H9 (cell line): Measurements from ENCODE around the gene MMD. TPM values are rescaled to one million over a fixed set of nuclear protein-coding genes. Genes with fewer than 3 reads are reported as not detected.

Source experiments
- DNase-seq: peaks from one replicate; pipeline ENCODE4 v3.0.0-alpha.2; 2017
- H2AFZ ChIP-seq: one replicate; pipeline ENCODE4 v1.6.1; 2013; ENCODE audit warnings: mild to moderate bottlenecking, low read length, control low read depth, moderate library complexity
- H2AK5ac ChIP-seq: 2 replicates; pipeline ENCODE4 v1.6.1; 2013; ENCODE audit warnings: low read length, control low read depth, mixed read lengths; ENCODE audit not compliant: insufficient read length
- H2BK120ac ChIP-seq: one replicate; pipeline ENCODE4 v1.6.1; 2013; ENCODE audit warnings: low read depth, mild to moderate bottlenecking, low read length, control low read depth, inconsistent platforms; ENCODE audit not compliant: poor library complexity, severe bottlenecking
- H2BK12ac ChIP-seq: 2 replicates; pipeline ENCODE4 v1.6.1; 2013; ENCODE audit warnings: low read length, control low read depth, mixed read lengths, low read depth; ENCODE audit not compliant: insufficient read length
- H2BK15ac ChIP-seq: 2 replicates; pipeline ENCODE4 v1.6.1; 2013; ENCODE audit warnings: low read depth, low read length, control low read depth
- H2BK20ac ChIP-seq: one replicate; pipeline ENCODE4 v1.6.1; 2013; ENCODE audit warnings: low read depth, mild to moderate bottlenecking, low read length, control low read depth, inconsistent platforms; ENCODE audit not compliant: poor library complexity, severe bottlenecking
- H2BK5ac ChIP-seq: 2 replicates; pipeline ENCODE4 v1.6.1; 2013; ENCODE audit warnings: low read length, control low read depth, mixed read lengths; ENCODE audit not compliant: insufficient read length
- H3K14ac ChIP-seq: 2 replicates; pipeline ENCODE4 v1.6.1; 2013; ENCODE audit warnings: low read length, control low read depth; ENCODE audit not compliant: insufficient read depth
- H3K18ac ChIP-seq: 2 replicates; pipeline ENCODE4 v1.6.1; 2013; ENCODE audit warnings: low read depth, mild to moderate bottlenecking, mixed read lengths, low read length, control low read depth; ENCODE audit not compliant: insufficient read length
- H3K23ac ChIP-seq: 2 replicates; pipeline ENCODE4 v1.6.1; 2013; ENCODE audit warnings: low read length, control low read depth, mixed read lengths, low read depth; ENCODE audit not compliant: insufficient read length
- H3K23me2 ChIP-seq: 2 replicates; pipeline ENCODE4 v1.6.1; 2013; ENCODE audit warnings: low read depth, mild to moderate bottlenecking, mixed read lengths, low read length, control low read depth; ENCODE audit not compliant: insufficient read length, poor library complexity, severe bottlenecking
- H3K27ac ChIP-seq: 2 replicates; pipeline ENCODE4 v1.5.1; 2013; ENCODE audit warnings: low read length, control low read depth, mixed read lengths, low read depth; ENCODE audit not compliant: insufficient read length
- H3K27me3 ChIP-seq: 2 replicates; pipeline ENCODE4 v1.6.1; 2013; ENCODE audit warnings: low read length, control low read depth, inconsistent platforms; ENCODE audit not compliant: insufficient read depth
- H3K4ac ChIP-seq: 2 replicates; pipeline ENCODE4 v1.6.1; 2013; ENCODE audit warnings: low read depth, mild to moderate bottlenecking, control low read depth, inconsistent platforms, low read length, moderate library complexity
- H3K4me1 ChIP-seq: 2 replicates; pipeline ENCODE4 v1.6.1; 2013; ENCODE audit warnings: low read length, control low read depth, inconsistent platforms; ENCODE audit not compliant: insufficient read depth
- H3K4me2 ChIP-seq: 2 replicates; pipeline ENCODE4 v1.6.1; 2013; ENCODE audit warnings: low read length, control low read depth, mixed read lengths; ENCODE audit not compliant: insufficient read length, insufficient read depth
- H3K56ac ChIP-seq: 2 replicates; pipeline ENCODE4 v1.6.1; 2013; ENCODE audit warnings: low read depth, mild to moderate bottlenecking, mixed read lengths, low read length, control low read depth; ENCODE audit not compliant: insufficient read length
- H3K79me1 ChIP-seq: 2 replicates; pipeline ENCODE4 v1.6.1; 2013; ENCODE audit warnings: low read depth, mild to moderate bottlenecking, moderate library complexity, low read length, control low read depth, inconsistent platforms; ENCODE audit not compliant: insufficient read depth, poor library complexity, severe bottlenecking
- H3K79me2 ChIP-seq: 2 replicates; pipeline ENCODE4 v1.6.1; 2013; ENCODE audit warnings: low read length, control low read depth, inconsistent platforms; ENCODE audit not compliant: insufficient read depth
- H3K9ac ChIP-seq: 2 replicates; pipeline ENCODE4 v1.6.1; 2013; ENCODE audit warnings: low read length, control low read depth, mixed read lengths; ENCODE audit not compliant: insufficient read length; ENCODE audit errors: extremely low read depth
- H3K9me3 ChIP-seq: one replicate; pipeline ENCODE4 v1.6.1; 2013; ENCODE audit warnings: low read depth, low read length, inconsistent platforms; ENCODE audit not compliant: control insufficient read depth
- H3T11ph ChIP-seq: one replicate; pipeline ENCODE4 v1.6.1; 2013; ENCODE audit warnings: mild to moderate bottlenecking, low read length, control low read depth, inconsistent platforms
- H4K20me1 ChIP-seq: one replicate; pipeline ENCODE4 v1.6.1; 2013; ENCODE audit not compliant: control insufficient read depth, insufficient read length, insufficient read depth
- H4K5ac ChIP-seq: 2 replicates; pipeline ENCODE4 v1.6.1; 2013; ENCODE audit warnings: low read depth, mild to moderate bottlenecking, mixed read lengths, low read length, control low read depth; ENCODE audit not compliant: insufficient read length
- H4K8ac ChIP-seq: replicated peaks from 2 replicates; pipeline ENCODE4 v1.6.1; 2013; ENCODE audit warnings: low read length, control low read depth, mixed read lengths, low read depth; ENCODE audit not compliant: insufficient read length
- H4K91ac ChIP-seq: 2 replicates; pipeline ENCODE4 v1.6.1; 2013; ENCODE audit warnings: low read depth, mild to moderate bottlenecking, moderate library complexity, mixed read lengths, low read length, control low read depth; ENCODE audit not compliant: insufficient read length
- H3K27ac Mint-ChIP-seq, 3 experiments: 2 replicates in 2 of 3; 3 replicates in 1 of 3; pipeline ENCODE4 v1.8.0; 2020 to 2021; ENCODE audit warnings: mixed read lengths in 3 of 3, mild to moderate bottlenecking in 1 of 3, moderate library complexity in 1 of 3
- H3K27me3 Mint-ChIP-seq: 2 replicates; pipeline ENCODE4 v1.8.0; 2021; ENCODE audit warnings: low read depth, mild to moderate bottlenecking, moderate library complexity, mixed read lengths
- H3K36me3 Mint-ChIP-seq, 3 experiments: 2 replicates in 2 of 3; 3 replicates in 1 of 3; pipeline ENCODE4 v1.8.0; 2020 to 2021; ENCODE audit warnings: low read depth in 3 of 3, mixed read lengths in 3 of 3; ENCODE audit not compliant: insufficient read depth in 1 of 3
- H3K4me1 Mint-ChIP-seq, 2 experiments: 2 replicates each; pipeline ENCODE4 v1.8.0; 2020; ENCODE audit warnings: mixed read lengths in 2 of 2
- H3K4me3 Mint-ChIP-seq, 2 experiments: 2 replicates in 1 of 2; 3 replicates in 1 of 2; pipeline ENCODE4 v1.8.0; 2020 to 2021; ENCODE audit warnings: mild to moderate bottlenecking in 2 of 2, mixed read lengths in 2 of 2, moderate library complexity in 1 of 2
- H3K9me3 Mint-ChIP-seq, 2 experiments: 2 replicates in 1 of 2; 3 replicates in 1 of 2; pipeline ENCODE4 v1.8.0; 2020; ENCODE audit warnings: mild to moderate bottlenecking in 2 of 2, mixed read lengths in 2 of 2, moderate library complexity in 1 of 2
- WGBS: extraction: QIAGEN DNeasy Blood & Tissue Kit; methylation state at CpG from one replicate; pipeline ENCODE4 v1.1.7; 2013; ENCODE audit warnings: missing lambda C conversion rate, low lambda C conversion rate, mixed read lengths; ENCODE audit not compliant: insufficient read length; ENCODE audit errors: extremely low coverage; 5-methylcytosine and 5-hydroxymethylcytosine counted together
- total RNA-seq: library from RNA; stranded (reverse); gene quantifications from 2 replicates; pipeline ENCODE4 v1.2.1, GENCODE V29; 2021
- TF ChIP-seq, protein P1 (sequence below): fragments of 200-600 bp; sonication (generic); conservative IDR thresholded peaks from 3 replicates; pipeline ENCODE4 v1.8.0; 2021; ENCODE audit warnings: antibody characterized with exemption, mild to moderate bottlenecking

MMD gene
- total RNA-seq, 1 experiment from 2014 or later: 24.0 TPM

- H2BK120ac ChIP-seq: no peak overlapping the region
- H3K4me1 ChIP-seq: no peaks in the 10 kb centered on the region; the same call in 1 of the 2 replicates
- H4K91ac ChIP-seq: no peak overlapping the region
- H3K9me3 ChIP-seq: no peaks in the 10 kb centered on the region
- no peak overlapping the region for H2BK20ac ChIP-seq
- H3K27me3 ChIP-seq: no peaks in the 10 kb centered on the region
- no peaks in the 10 kb centered on the region for H4K20me1 ChIP-seq
- no peak overlapping the region for H3K9ac ChIP-seq
- no peak overlapping the region for H4K5ac ChIP-seq
- no peak overlapping the region for H3K27ac ChIP-seq
- H3K14ac ChIP-seq: no peak overlapping the region
- H2BK5ac ChIP-seq: no peak overlapping the region
- Mint-ChIP-seq H3K36me3 (no peaks in the 10 kb centered on the region; a peak in 2 of 7 replicates), H3K4me3 (no peak overlapping the region), H3K27me3 (peaks cover 13% of the 10 kb centered on the region), H3K4me1 (peaks cover 8 to 18% of the 10 kb centered on the region in 2 experiments), H3K9me3 (no peaks in the 10 kb centered on the region; a peak in 1 of 5 replicates), H3K27ac (no peak overlapping the region)
- TF ChIP-seq, protein P1, sequence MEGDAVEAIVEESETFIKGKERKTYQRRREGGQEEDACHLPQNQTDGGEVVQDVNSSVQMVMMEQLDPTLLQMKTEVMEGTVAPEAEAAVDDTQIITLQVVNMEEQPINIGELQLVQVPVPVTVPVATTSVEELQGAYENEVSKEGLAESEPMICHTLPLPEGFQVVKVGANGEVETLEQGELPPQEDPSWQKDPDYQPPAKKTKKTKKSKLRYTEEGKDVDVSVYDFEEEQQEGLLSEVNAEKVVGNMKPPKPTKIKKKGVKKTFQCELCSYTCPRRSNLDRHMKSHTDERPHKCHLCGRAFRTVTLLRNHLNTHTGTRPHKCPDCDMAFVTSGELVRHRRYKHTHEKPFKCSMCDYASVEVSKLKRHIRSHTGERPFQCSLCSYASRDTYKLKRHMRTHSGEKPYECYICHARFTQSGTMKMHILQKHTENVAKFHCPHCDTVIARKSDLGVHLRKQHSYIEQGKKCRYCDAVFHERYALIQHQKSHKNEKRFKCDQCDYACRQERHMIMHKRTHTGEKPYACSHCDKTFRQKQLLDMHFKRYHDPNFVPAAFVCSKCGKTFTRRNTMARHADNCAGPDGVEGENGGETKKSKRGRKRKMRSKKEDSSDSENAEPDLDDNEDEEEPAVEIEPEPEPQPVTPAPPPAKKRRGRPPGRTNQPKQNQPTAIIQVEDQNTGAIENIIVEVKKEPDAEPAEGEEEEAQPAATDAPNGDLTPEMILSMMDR: no peak
- no peak overlapping the region for H3K23ac ChIP-seq
- WGBS: no CpG with 5 or more reads among the region's 4 CpGs
- peaks cover 3% of the 10 kb centered on the region for H3K79me1 ChIP-seq
- no peak overlapping the region for H3K4ac ChIP-seq
- no peak overlapping the region for H2BK12ac ChIP-seq
- no peak overlapping the region for H3K18ac ChIP-seq
- peaks cover 3% of the 10 kb centered on the region for H3K23me2 ChIP-seq
- H2AK5ac ChIP-seq: no peak overlapping the region
- no peak overlapping the region for H2BK15ac ChIP-seq
- H3K79me2 ChIP-seq: peaks cover 3% of the 10 kb centered on the region; the same call in 1 of the 2 replicates
- H3K4me2 ChIP-seq: no peak overlapping the region
- no peak overlapping the region for H3K56ac ChIP-seq
- H2AFZ ChIP-seq: no peak overlapping the region
- DNase-seq: no peak
- no peak overlapping the region for H4K8ac ChIP-seq
- no peak overlapping the region for H3T11ph ChIP-seq
These were observed 3.4 kb upstream of the MMD start for GRCh38 chr17:55424893-55425540.
